Fibroblast of skin of scalp (primary cell): ENCODE measurements around the gene FICD.

Experiments used
- DNase-seq: peaks from one replicate; pipeline ENCODE4 v3.0.0-alpha.2; 2013

FICD gene

GRCh38 chr12:108502922-108503321, 12.2 kb upstream of the FICD start:
- no peak for DNase-seq

- no peak for DNase-seq
Measured at GRCh38 chr12:108505129-108505528, 9.9 kb upstream of the FICD start.

- no peak for DNase-seq
Measured at GRCh38 chr12:108507971-108508642, 7.0 kb upstream of the FICD start.

GRCh38 chr12:108509806-108510205, 5.3 kb upstream of the FICD start:
- no peak for DNase-seq

GRCh38 chr12:108510836-108511235, 4.2 kb upstream of the FICD start:
- DNase-seq: no peak

- peak; percentile 66 for DNase-seq
Measured at GRCh38 chr12:108511633-108512540, 3.2 kb upstream of the FICD start.

- DNase-seq: no peak
Measured at GRCh38 chr12:108514468-108514972, 557 bp upstream of the FICD start.

GRCh38 chr12:108515916-108516315, 839 bp downstream of the FICD start:
- no peak for DNase-seq

- peak; percentile 18 for DNase-seq
Measured at GRCh38 chr12:108516511-108517275, 1.6 kb downstream of the FICD start.

GRCh38 chr12:108517288-108518100, 2.4 kb downstream of the FICD start:
- no peak for DNase-seq

- no peak for DNase-seq
Measured at GRCh38 chr12:108518101-108518715, 3.1 kb downstream of the FICD start.

- no peak for DNase-seq
Measured at GRCh38 chr12:108518716-108519496, 3.8 kb downstream of the FICD start.

GRCh38 chr12:108519558-108519957, 4.5 kb downstream of the FICD start:
- DNase-seq: no peak

GRCh38 chr12:108523365-108523764, 8.3 kb downstream of the FICD start:
- no peak for DNase-seq

- DNase-seq: peak; percentile 36
Measured at GRCh38 chr12:108525681-108526080, 10.6 kb downstream of the FICD start.

- peak; percentile 54 for DNase-seq
Measured at GRCh38 chr12:108526482-108527165, 11.5 kb downstream of the FICD start.

- DNase-seq: no peak
Measured at GRCh38 chr12:108527166-108527496, 12.1 kb downstream of the FICD start.

GRCh38 chr12:108530161-108530560, 15.1 kb downstream of the FICD start:
- no peak for DNase-seq

GRCh38 chr12:108531929-108532848, 17.1 kb downstream of the FICD start:
- peak; percentile 47 for DNase-seq
